ENCODE data around the gene RMDN3.

RMDN3 gene

GRCh38 chr15:40722354-40722753 is 32.7 kb downstream of the RMDN3 start:
- H3K36me3 ChIP-seq (ENCODE audit: control insufficient read depth, insufficient read depth, low read length) = peaks cover 55% of the 10 kb centered on the region
- H3K27me3 ChIP-seq (ENCODE audit: control insufficient read depth, insufficient read depth, low read length) = no peaks in the 10 kb centered on the region
- H3K4me3 ChIP-seq (ENCODE audit: low read depth, low read length) = no peak overlapping the region
- H3K9me3 ChIP-seq (ENCODE audit: control insufficient read depth, insufficient read depth, low read length) = no peaks in the 10 kb centered on the region
- no peak overlapping the region for H3K9ac ChIP-seq (ENCODE audit: low read depth, low read length)
- H3K4me1 ChIP-seq (ENCODE audit: control insufficient read depth, insufficient read depth, low read length) = no peaks in the 10 kb centered on the region
- no peak overlapping the region for H3K27ac ChIP-seq (ENCODE audit: low read depth, low read length)

GRCh38 chr15:40721701-40722100 is 33.4 kb downstream of the RMDN3 start:
- Histone ChIP-seq H3K9ac (ENCODE audit: low read depth, low read length) (no peak overlapping the region), H3K27me3 (ENCODE audit: control insufficient read depth, insufficient read depth, low read length) (no peaks in the 10 kb centered on the region), H3K4me1 (ENCODE audit: control insufficient read depth, insufficient read depth, low read length) (no peaks in the 10 kb centered on the region), H3K4me3 (ENCODE audit: low read depth, low read length) (no peak overlapping the region), H3K36me3 (ENCODE audit: control insufficient read depth, insufficient read depth, low read length) (peaks cover 57% of the 10 kb centered on the region), H3K9me3 (ENCODE audit: control insufficient read depth, insufficient read depth, low read length) (no peaks in the 10 kb centered on the region), H3K27ac (ENCODE audit: low read depth, low read length) (no peak overlapping the region)

- Histone ChIP-seq H3K36me3 (ENCODE audit: control insufficient read depth, insufficient read depth, low read length) (peaks cover 73% of the 10 kb centered on the region), H3K9ac (ENCODE audit: low read depth, low read length) (no peak overlapping the region), H3K27ac (ENCODE audit: low read depth, low read length) (no peak overlapping the region), H3K4me3 (ENCODE audit: low read depth, low read length) (no peak overlapping the region), H3K27me3 (ENCODE audit: control insufficient read depth, insufficient read depth, low read length) (no peaks in the 10 kb centered on the region), H3K4me1 (ENCODE audit: control insufficient read depth, insufficient read depth, low read length) (no peaks in the 10 kb centered on the region), H3K9me3 (ENCODE audit: control insufficient read depth, insufficient read depth, low read length) (no peaks in the 10 kb centered on the region)
Measured at GRCh38 chr15:40716165-40716564, 38.9 kb downstream of the RMDN3 start.

GRCh38 chr15:40714144-40714543 is 40.9 kb downstream of the RMDN3 start:
- H3K9me3 ChIP-seq (ENCODE audit: control insufficient read depth, insufficient read depth, low read length) = no peaks in the 10 kb centered on the region
- H3K36me3 ChIP-seq (ENCODE audit: control insufficient read depth, insufficient read depth, low read length) = peaks cover 72% of the 10 kb centered on the region
- H3K4me3 ChIP-seq (ENCODE audit: low read depth, low read length) = no peak overlapping the region
- H3K27ac ChIP-seq (ENCODE audit: low read depth, low read length) = no peak overlapping the region
- no peaks in the 10 kb centered on the region for H3K27me3 ChIP-seq (ENCODE audit: control insufficient read depth, insufficient read depth, low read length)
- no peak overlapping the region for H3K9ac ChIP-seq (ENCODE audit: low read depth, low read length)
- H3K4me1 ChIP-seq (ENCODE audit: control insufficient read depth, insufficient read depth, low read length) = no peaks in the 10 kb centered on the region

- Histone ChIP-seq H3K36me3 (ENCODE audit: control insufficient read depth, insufficient read depth, low read length) (peaks cover 79% of the 10 kb centered on the region), H3K4me3 (ENCODE audit: low read depth, low read length) (no peak overlapping the region), H3K27me3 (ENCODE audit: control insufficient read depth, insufficient read depth, low read length) (no peaks in the 10 kb centered on the region), H3K27ac (ENCODE audit: low read depth, low read length) (no peak overlapping the region), H3K9me3 (ENCODE audit: control insufficient read depth, insufficient read depth, low read length) (no peaks in the 10 kb centered on the region), H3K4me1 (ENCODE audit: control insufficient read depth, insufficient read depth, low read length) (no peaks in the 10 kb centered on the region), H3K9ac (ENCODE audit: low read depth, low read length) (no peak overlapping the region)
Measured at GRCh38 chr15:40706121-40706520, 48.9 kb downstream of the RMDN3 start.

GRCh38 chr15:40702077-40702476 is 53.0 kb downstream of the RMDN3 start:
- H3K27me3 ChIP-seq (ENCODE audit: control insufficient read depth, insufficient read depth, low read length) = no peaks in the 10 kb centered on the region
- no peak overlapping the region for H3K27ac ChIP-seq (ENCODE audit: low read depth, low read length)
- no peaks in the 10 kb centered on the region for H3K9me3 ChIP-seq (ENCODE audit: control insufficient read depth, insufficient read depth, low read length)
- no peaks in the 10 kb centered on the region for H3K4me1 ChIP-seq (ENCODE audit: control insufficient read depth, insufficient read depth, low read length)
- peaks cover 74% of the 10 kb centered on the region for H3K36me3 ChIP-seq (ENCODE audit: control insufficient read depth, insufficient read depth, low read length)
- no peak overlapping the region for H3K9ac ChIP-seq (ENCODE audit: low read depth, low read length)
- H3K4me3 ChIP-seq (ENCODE audit: low read depth, low read length) = no peak overlapping the region

- Histone ChIP-seq H3K27me3 (ENCODE audit: control insufficient read depth, insufficient read depth, low read length) (no peaks in the 10 kb centered on the region), H3K4me1 (ENCODE audit: control insufficient read depth, insufficient read depth, low read length) (peaks cover 5% of the 10 kb centered on the region; the same call in 1 of the 2 replicates), H3K9me3 (ENCODE audit: control insufficient read depth, insufficient read depth, low read length) (no peaks in the 10 kb centered on the region), H3K4me3 (ENCODE audit: low read depth, low read length) (no peak overlapping the region), H3K9ac (ENCODE audit: low read depth, low read length) (no peak overlapping the region), H3K36me3 (ENCODE audit: control insufficient read depth, insufficient read depth, low read length) (peaks cover 43% of the 10 kb centered on the region), H3K27ac (ENCODE audit: low read depth, low read length) (no peak overlapping the region)
Measured at GRCh38 chr15:40697916-40698315, 57.1 kb downstream of the RMDN3 start.

- Histone ChIP-seq H3K4me3 (ENCODE audit: low read depth, low read length) (peak overlapping the region; percentile 89), H3K27ac (ENCODE audit: low read depth, low read length) (no peak overlapping the region), H3K4me1 (ENCODE audit: control insufficient read depth, insufficient read depth, low read length) (peaks cover 5% of the 10 kb centered on the region; the same call in 1 of the 2 replicates), H3K9me3 (ENCODE audit: control insufficient read depth, insufficient read depth, low read length) (no peaks in the 10 kb centered on the region), H3K36me3 (ENCODE audit: control insufficient read depth, insufficient read depth, low read length) (peaks cover 28% of the 10 kb centered on the region), H3K9ac (ENCODE audit: low read depth, low read length) (no peak overlapping the region), H3K27me3 (ENCODE audit: control insufficient read depth, insufficient read depth, low read length) (no peaks in the 10 kb centered on the region)
Measured at GRCh38 chr15:40696228-40696627, 58.8 kb downstream of the RMDN3 start.

- no peaks in the 10 kb centered on the region for H3K9me3 ChIP-seq (ENCODE audit: control insufficient read depth, insufficient read depth, low read length)
- peaks cover 21% of the 10 kb centered on the region for H3K36me3 ChIP-seq (ENCODE audit: control insufficient read depth, insufficient read depth, low read length)
- peak overlapping the region; percentile 98 for H3K27ac ChIP-seq (ENCODE audit: low read depth, low read length)
- peak overlapping the region; percentile 89 for H3K4me3 ChIP-seq (ENCODE audit: low read depth, low read length)
- H3K9ac ChIP-seq (ENCODE audit: low read depth, low read length) = peak overlapping the region; percentile 90
- H3K27me3 ChIP-seq (ENCODE audit: control insufficient read depth, insufficient read depth, low read length) = no peaks in the 10 kb centered on the region
- H3K4me1 ChIP-seq (ENCODE audit: control insufficient read depth, insufficient read depth, low read length) = peaks cover 5% of the 10 kb centered on the region; the same call in 1 of the 2 replicates
Measured at GRCh38 chr15:40695469-40695890, 59.6 kb downstream of the RMDN3 start.

- Histone ChIP-seq H3K4me3 (ENCODE audit: low read depth, low read length) (peak within 1 kb of the TSS; percentile 89), H3K9me3 (ENCODE audit: control insufficient read depth, insufficient read depth, low read length) (no peaks in the 10 kb centered on the region)
Measured at GRCh38 chr15:40694688-40695468, 60.2 kb downstream of the RMDN3 start, which contains the start of gene RAD51. Gene RAD51, plus strand, starts transcription at chr15:40695174. Its CDS starts 3,585 bp downstream, at chr15:40698759.

GRCh38 chr15:40693904-40694687 is 61.0 kb downstream of the RMDN3 start:
- Histone ChIP-seq H3K4me3 (ENCODE audit: low read depth, low read length) (peak overlapping the region; percentile 89), H3K27me3 (ENCODE audit: control insufficient read depth, insufficient read depth, low read length) (no peaks in the 10 kb centered on the region), H3K9ac (ENCODE audit: low read depth, low read length) (peak overlapping the region; percentile 49), H3K27ac (ENCODE audit: low read depth, low read length) (peak overlapping the region; percentile 98), H3K36me3 (ENCODE audit: control insufficient read depth, insufficient read depth, low read length) (peaks cover 7% of the 10 kb centered on the region), H3K4me1 (ENCODE audit: control insufficient read depth, insufficient read depth, low read length) (peaks cover 7% of the 10 kb centered on the region; the same call in 1 of the 2 replicates), H3K9me3 (ENCODE audit: control insufficient read depth, insufficient read depth, low read length) (no peaks in the 10 kb centered on the region)

More at GRCh38 chr15:40694688-40695468, 60.2 kb downstream of the RMDN3 start, which contains the start of gene RAD51:
- Histone ChIP-seq H3K4me1 (ENCODE audit: control insufficient read depth, insufficient read depth, low read length) (peaks cover 7% of the 10 kb centered on the region; the same call in 1 of the 2 replicates), H3K9ac (ENCODE audit: low read depth, low read length) (peak within 1 kb of the TSS; percentile 90), H3K36me3 (ENCODE audit: control insufficient read depth, insufficient read depth, low read length) (peaks cover 15% of the 10 kb centered on the region), H3K27me3 (ENCODE audit: control insufficient read depth, insufficient read depth, low read length) (no peaks in the 10 kb centered on the region), H3K27ac (ENCODE audit: low read depth, low read length) (peak within 1 kb of the TSS; percentile 98)
